Aortic smooth muscle cell (primary cell): Measurements from ENCODE around the gene NCKAP1. TPM values are rescaled to one million over a fixed set of nuclear protein-coding genes. Genes with fewer than 3 reads are reported as not detected.

Experiments
- total RNA-seq: library from RNA; depleted of rRNA; stranded (reverse); fragments of >200 nt; gene quantifications from 2 replicates; pipeline ENCODE4 v1.2.3, GENCODE V29; 2014

The NCKAP1 gene
- 131 and 155 TPM in 2 replicates for total RNA-seq

DNA sequence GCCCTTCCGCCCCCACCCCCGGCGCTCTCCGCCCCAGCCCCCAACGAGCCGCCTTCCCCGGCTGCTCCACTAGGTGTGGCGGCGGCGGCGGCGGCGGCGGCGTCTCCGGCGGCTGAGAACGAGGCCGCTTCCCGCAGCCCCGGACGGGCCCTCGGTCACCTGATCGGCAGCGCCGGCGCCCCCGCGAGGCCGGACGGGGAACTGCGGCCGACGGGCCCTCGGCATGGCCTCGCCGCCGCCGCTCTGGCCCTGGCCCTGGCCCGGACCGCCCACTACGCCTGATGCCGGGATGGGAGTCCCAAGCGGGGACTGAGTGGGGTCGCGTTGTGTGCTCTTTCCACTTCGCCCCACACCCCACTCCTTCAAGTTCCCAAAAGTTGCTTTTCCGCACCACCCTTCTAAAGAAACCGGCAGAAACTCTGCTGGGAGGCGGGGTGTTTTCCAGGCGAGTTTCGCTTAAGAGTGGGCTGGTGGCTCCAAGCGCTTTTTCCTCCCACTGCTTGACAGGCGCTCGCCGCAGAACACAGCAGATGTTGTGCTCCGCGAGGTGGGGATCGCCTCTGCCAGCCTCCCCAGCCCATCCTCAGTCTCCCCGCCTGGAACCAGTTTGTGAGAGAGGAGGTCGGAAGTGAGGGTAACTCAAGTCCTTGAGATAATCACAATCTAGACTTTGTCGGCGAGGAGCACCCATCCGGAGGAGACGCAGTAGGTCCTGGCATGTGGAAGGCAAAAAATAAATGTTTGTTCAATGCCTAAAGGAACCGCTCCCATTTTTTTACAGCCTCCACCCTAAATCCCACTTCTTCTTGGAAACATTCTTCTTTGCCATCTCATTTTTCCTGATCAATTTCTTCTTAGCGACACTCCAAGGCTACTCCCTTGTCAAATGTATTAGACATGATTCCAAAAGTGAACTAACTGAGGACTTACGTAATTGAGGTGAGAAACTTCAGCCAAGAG is at the start of gene NCKAP1:
NCKAP1 (minus strand) TSS at position 117 of the 960 bp plus-strand sequence. CDS start 358 bp downstream, outside the sequence.

DNA sequence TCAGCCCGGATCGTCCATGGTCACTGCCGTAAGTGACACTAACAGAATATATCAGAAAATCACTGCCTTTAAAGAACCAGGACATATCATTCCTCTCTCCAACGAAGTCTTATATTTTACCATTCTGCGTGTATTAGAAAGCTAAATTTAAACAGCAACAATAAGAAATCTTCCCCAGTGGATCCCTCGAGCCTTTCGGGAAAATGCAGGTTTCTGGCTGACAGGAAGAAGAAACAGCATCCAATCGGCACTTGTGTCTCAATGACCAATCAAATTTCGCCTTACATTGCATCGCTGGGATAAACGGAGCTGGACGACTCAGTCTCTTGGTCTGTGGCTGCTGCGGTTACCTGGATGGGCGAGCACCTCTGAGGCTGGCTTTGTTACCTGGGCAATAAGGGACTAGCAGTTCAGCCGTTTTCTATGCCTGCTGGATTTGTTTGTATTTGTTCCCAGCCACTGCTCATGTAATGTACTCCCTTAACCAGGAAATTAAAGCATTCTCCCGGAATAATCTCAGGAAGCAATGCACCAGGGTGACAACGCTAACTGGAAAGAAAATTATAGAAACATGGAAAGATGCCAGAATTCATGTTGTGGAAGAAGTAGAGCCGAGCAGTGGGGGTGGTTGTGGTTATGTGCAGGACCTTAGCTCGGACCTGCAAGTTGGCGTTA is 40.3 kb upstream of the NCKAP1 start, which contains the start of gene DUSP19:
DUSP19 (plus strand) TSS at position 284 of the 675 bp plus-strand sequence; CDS start at position 471, 187 bp downstream.

GRCh38 chr2:182866461-182867406 is 171.5 kb downstream of the NCKAP1 start, which contains the start of gene FRZB:
Gene FRZB (minus strand): TSS chr2:182866637. CDS start chr2:182866552, 85 bp downstream.

Other genes with a start within 250 kb of the NCKAP1 start
- gene FRZB, start 171.8 kb downstream of the NCKAP1 start, total RNA-seq: 0.66 and 1.3 TPM in 2 replicates
- 4.6 and 5.3 TPM in 2 replicates for gene DUSP19, start 40.3 kb upstream of the NCKAP1 start, total RNA-seq
- gene NUP35, start 86.0 kb upstream of the NCKAP1 start, total RNA-seq: 8.2 and 13.1 TPM in 2 replicates